Hematopoietic multipotent progenitor cell treated with erythropoietin and hydrocortisone succinate and interleukin-3 and kit ligand, for 6 days (in vitro differentiated cells): ENCODE data around the gene HPCAL1.
"Not testable (repeated sequence)": the region's sequence is repeated elsewhere in the genome, so short reads cannot be mapped to it uniquely, and the experiment has no call there.

Experiments used
- DNase-seq: peaks from one replicate; pipeline ENCODE4 v3.0.0-alpha.2; 2015

The HPCAL1 gene

GRCh38 chr2:10448576-10449485 lies 146.1 kb downstream of the HPCAL1 start:
- peak; percentile 93 for DNase-seq

GRCh38 chr2:10449486-10449831 lies 146.8 kb downstream of the HPCAL1 start:
- peak; percentile 64 for DNase-seq

GRCh38 chr2:10449838-10450691 lies 147.4 kb downstream of the HPCAL1 start:
- DNase-seq: no peak

GRCh38 chr2:10451819-10452218 lies 149.1 kb downstream of the HPCAL1 start:
- DNase-seq: no peak

DNA sequence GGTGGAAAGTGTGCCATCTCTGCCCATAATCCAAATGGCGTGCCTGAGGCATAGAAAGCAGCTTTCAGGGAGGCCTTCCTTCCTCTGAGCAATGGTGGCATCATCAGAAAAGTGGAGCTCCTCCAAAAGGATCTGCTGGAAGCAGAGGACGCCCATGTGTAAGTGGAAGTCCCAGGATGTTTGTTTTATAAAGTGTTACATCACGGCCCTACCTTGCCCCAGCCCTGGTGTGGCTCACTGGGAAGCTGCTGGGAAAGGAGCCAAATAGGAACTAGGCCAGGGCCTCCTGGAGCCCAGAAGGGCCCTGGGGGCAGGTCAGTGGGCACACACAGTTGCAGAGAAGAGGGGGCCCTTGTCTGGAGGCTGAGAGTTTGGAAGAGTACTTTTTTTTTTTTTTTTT lies 149.6 kb downstream of the HPCAL1 start:
- no peak for DNase-seq

DNA sequence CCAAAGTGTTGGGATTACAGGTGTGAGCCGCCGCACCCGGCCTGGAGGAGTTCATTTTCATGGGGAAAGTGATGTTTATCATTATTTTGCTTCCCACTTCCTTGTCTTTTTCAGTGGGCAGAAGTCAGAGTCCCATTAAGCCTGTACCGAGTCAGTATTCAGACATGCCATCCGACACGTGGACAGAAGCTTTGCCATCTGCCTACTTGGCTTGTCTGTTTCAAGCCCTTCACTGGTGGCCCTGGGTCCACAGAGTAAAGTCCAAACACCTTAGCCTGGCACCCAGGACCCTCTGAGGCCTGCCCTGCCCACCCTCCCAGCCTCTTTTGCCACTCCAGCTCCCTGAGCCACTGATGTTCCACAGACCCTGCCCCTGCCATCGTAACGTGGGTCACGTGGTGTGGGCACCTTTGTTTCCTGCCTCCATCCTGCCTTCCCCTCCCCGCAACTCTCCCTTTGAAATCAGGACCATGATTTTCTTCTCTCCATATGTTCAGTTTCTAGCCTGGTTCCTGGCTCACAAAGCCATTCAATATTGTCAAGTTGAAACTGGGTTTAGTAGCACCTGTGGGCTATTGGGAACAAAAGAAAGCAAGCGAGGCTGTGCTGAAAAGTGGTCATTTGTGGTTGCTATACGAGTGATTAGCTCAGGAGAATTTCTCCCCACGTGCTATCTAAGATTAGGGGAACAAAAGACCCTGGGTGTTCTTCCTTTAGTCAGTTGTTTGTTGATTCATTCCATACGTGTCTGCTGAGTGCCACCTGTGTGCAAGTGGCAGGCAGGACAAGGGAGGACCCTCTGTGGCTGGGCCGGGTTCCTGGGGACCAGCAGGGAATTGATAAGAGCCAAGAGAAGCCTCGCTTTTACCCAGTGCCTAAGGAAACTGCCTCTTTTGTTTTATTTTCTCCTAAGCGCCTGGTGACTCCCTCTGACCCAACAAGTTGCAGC lies 150.5 kb downstream of the HPCAL1 start:
- peak; percentile 44 for DNase-seq

DNA sequence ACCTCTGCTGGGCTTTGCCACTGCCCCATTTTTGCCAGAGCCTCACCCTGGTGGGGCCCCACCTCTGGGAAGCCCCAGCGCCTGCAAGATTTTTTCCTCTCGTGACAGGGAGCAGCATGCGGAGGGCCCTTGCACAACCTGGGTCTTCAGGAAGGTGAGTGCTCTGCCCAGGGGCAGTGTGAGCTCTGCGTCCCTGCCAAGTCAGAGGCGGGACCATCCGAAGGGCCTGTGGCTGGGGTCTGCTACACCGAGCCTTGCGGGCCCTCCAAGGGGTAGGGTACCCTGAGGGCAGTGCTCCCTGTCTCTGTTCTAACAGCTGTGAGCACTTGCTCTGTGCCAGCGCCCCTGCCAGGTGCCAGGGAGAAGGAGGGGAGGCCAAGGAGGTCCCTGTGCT lies 151.2 kb downstream of the HPCAL1 start:
- no peak for DNase-seq

- DNase-seq: no peak
These were observed 151.8 kb downstream of the HPCAL1 start for GRCh38 chr2:10454505-10454904.

- DNase-seq: not testable (repeated sequence)
These were observed 154.5 kb downstream of the HPCAL1 start for GRCh38 chr2:10457195-10457594.

GRCh38 chr2:10457846-10458598 lies 155.3 kb downstream of the HPCAL1 start:
- no peak for DNase-seq

DNA sequence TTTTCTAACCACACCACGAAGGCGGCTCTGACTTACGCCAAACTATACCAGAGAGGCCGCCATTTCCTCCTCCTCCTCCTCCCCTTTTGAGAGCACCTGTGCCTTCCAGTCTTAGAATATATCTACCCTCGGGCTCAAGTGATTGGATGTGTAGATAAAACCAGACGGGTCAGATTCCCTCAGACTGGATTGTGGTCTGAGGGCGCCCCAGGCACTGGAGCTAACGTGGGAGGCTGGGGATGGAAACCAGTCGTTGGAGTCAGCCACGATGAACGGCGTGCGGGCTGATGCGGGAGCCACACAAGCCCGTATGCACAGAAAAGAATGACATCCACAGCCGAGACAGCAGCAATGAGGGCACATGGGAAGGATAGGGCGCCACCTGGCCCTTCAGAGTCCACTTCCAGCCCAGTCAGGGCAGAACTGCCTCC lies 157.7 kb downstream of the HPCAL1 start:
- DNase-seq: no peak

DNA sequence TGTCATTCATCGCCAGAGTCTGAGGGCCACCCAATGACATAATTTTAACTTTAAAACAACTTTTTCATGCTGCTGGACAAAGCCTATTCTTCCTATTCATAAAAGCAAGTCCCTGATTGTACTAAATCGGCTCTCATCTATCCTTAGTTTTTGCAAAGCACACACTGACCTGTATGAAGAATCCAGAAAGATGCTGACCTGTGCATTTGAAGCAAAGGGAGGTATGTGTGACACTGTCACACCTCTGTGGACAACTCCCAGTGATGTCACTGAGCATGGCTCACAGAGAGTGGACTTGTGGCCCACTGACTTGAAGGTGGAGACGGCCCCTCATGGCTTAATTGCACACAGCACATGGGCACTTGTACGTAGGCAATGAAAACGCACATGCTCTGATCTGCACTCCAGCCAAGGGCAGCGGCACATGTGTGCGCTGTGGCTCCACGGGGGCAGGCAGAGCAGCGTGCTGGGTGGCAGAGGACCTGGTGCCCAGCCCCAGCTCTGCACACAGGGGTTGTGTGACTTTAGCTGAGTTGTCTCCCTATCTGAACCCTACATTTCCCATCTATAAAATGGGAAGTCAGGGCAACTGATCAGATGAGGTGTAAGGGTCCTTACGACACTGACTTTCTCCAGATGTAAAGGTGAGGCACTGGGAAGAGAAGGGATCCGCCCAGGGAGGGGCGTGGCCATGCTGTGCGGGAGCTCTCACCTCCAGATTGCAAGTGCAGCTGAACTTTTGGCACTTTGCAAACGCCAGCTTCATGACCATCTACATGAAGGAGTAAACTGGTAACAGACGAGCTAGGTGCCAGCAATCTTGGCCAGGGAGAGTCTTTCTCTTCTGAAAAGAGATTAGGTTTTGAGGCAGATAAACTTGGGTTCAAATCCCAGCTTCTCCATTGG lies 159.7 kb downstream of the HPCAL1 start:
- DNase-seq: no peak

DNA sequence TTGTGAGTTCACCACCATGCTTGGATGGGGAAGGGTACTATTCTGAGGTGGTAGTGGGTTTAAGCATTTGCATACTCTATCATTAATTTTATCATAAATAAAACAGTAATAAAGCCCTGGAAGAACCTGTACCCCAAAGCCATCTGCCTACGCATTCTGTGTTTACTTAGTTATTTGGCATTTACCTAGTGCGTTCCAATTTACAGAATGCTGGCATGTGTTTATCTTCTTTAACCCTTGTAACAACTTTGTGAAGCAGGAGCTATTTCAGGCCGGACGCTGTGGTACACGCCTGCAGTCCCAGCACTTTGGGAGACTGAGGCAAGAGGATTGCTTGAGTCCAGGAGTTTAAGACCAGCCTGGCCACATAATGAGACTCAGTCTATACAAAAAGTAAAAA lies 163.2 kb downstream of the HPCAL1 start:
- no peak for DNase-seq

- DNase-seq: no peak
These were observed 164.1 kb downstream of the HPCAL1 start for GRCh38 chr2:10466801-10467200.

GRCh38 chr2:10467401-10467800 lies 164.7 kb downstream of the HPCAL1 start:
- DNase-seq: no peak

DNA sequence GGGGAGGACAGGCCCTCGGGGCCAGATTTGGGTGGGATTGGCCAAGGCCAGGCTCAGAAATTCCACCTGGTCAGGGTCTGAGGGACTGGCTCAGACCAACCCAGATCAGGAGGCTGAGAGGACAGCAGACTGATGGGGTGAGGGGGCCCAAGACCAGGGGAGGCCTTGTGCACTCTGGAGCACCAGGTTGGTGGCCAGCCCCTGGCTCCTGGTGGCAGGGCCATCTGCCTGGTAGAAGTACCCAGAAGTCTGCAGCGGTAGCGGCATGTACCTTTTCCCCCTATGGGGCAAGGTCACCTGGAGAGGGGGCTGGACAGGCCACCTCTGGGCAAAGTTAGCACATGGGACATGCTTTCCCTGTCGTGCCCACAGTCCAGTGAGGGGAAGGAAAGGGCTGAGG lies 166.6 kb downstream of the HPCAL1 start:
- no peak for DNase-seq

- DNase-seq: no peak
These were observed 167.4 kb downstream of the HPCAL1 start for GRCh38 chr2:10469955-10470608.

DNA sequence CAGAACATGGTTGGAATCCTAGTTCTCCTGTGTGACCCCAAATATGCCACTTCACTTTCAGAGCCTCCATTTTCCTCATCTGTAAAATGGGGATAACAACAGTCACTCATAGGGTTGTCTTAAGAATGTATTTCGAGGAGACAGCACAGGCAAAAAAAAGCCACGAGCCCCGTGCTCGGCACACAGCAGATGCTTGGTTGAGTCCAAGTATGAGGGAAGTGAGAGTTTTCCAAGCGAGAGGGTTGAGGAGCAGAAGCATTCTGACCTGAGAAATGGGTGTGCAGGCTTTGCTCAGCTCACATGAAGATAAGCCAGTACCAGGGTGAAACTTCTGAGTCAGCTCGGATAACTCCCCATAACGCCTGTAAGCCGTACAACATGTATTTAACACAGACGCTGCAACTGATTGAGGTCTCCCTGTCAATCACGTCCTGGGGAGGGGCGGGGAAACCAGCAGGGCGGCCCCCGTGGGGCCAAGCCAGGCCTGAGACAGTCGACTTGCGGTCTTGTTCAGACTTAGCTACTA lies 168.4 kb downstream of the HPCAL1 start:
- DNase-seq: no peak

- no peak for DNase-seq
These were observed 169.3 kb downstream of the HPCAL1 start for GRCh38 chr2:10471955-10472354.

DNA sequence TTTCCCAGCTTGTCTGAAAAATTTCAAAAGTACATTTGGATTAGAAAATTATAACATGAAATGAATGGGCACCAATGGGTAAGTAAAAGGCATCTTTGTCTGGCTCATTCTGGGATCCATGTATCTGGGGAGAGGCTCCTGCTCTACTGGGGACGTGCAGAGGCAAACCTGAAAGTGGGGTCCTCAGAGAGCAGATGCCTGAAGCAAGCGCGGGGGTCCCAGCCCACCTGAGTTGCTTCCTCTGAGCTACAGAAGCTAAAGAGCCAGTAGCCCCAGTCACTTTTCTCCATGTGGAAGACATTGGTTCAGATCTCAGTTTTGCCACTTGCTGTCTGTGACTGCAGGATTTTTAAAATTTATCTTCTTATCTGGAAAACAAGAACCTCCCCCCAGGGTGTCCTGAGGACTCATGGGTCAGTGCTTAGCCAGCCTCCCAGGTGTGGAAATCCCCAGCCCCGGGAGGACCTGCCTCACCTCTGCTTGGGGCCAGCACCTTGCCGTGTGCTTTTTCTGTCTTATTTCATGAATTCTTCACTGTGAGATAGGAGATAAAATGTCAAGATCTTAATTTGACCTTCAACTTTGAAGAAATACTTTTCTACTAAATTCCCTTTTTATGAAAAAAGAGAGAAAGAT lies 170.5 kb downstream of the HPCAL1 start:
- DNase-seq: no peak
